ENCODE data around the gene DGKD.

GRCh38 chr2:233367586-233367985 is 13.3 kb downstream of the DGKD start:
- TF ChIP-seq POLR2AphosphoS5 (IDR thresholded peaks at IDR 0.05): no peak
- TF ChIP-seq CTCF (IDR thresholded peaks at IDR 0.05): no peak

Measured in prostate gland (tissue), 2 donors.